ENCODE data around the gene CSTF3.

- no peak for TF ChIP-seq CTCF (IDR thresholded peaks at IDR 0.05)
- TF ChIP-seq POLR2AphosphoS5 (IDR thresholded peaks at IDR 0.05) = no peak
- no peak for TF ChIP-seq POLR2A (IDR thresholded peaks at IDR 0.05)
- TF ChIP-seq EP300 (IDR thresholded peaks at IDR 0.05) = no peak
Measured at GRCh38 chr11:33191467-33191866, 30.2 kb upstream of the CSTF3 start.
